ENCODE results near the gene AOC1. TPM values are rescaled to one million over a fixed set of nuclear protein-coding genes. Genes with fewer than 3 reads are reported as not detected.

The AOC1 gene
- total RNA-seq, 2 donors from 2014 or later = 308 to 353 TPM

DNA sequence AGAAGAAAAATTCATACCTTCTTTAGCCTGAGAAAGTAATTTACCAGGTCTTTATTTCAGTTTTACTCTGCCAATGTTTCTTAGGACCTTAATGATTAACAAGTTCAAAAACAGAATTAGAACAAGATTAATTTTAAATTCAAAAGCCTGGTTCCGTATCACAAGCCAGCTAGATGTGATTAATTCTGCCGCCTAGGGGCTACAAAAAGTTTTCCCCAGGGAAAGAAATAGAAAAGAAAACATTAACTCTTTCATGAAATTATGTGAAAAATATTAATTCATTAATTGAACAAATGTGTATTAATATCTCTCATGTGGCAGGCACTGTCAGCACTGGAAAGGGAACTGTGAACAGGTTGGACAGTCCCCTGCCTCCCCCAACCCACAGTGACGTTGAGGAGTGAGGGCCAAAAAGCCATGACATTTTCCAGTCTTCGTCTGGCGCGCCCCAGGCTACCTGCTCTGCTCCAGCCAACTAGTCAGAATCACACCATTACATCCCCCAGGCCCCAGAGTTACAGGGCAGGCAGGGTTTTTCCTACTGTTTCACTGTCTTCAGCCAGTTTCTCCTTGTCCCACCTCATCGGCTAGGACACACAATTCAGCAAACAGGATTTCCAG, 31.6 kb upstream of the AOC1 start:
- intact Hi-C loops (cut with DNase I) = no loop called here
- no peak for DNase-seq
- Histone ChIP-seq H3K9ac (ENCODE audit: low read depth in 2 of 2, low read length in 2 of 2) (no peak overlapping the region), H3K9me3 (no peaks in the 10 kb centered on the region), H3K4me1 (peaks cover 2% of the 10 kb centered on the region), H3K36me3 (no peaks in the 10 kb centered on the region), H3K27me3 (no peaks in the 10 kb centered on the region), H3K4me3 (no peak overlapping the region), H3K27ac (no peak overlapping the region)
- TF ChIP-seq, protein P1, sequence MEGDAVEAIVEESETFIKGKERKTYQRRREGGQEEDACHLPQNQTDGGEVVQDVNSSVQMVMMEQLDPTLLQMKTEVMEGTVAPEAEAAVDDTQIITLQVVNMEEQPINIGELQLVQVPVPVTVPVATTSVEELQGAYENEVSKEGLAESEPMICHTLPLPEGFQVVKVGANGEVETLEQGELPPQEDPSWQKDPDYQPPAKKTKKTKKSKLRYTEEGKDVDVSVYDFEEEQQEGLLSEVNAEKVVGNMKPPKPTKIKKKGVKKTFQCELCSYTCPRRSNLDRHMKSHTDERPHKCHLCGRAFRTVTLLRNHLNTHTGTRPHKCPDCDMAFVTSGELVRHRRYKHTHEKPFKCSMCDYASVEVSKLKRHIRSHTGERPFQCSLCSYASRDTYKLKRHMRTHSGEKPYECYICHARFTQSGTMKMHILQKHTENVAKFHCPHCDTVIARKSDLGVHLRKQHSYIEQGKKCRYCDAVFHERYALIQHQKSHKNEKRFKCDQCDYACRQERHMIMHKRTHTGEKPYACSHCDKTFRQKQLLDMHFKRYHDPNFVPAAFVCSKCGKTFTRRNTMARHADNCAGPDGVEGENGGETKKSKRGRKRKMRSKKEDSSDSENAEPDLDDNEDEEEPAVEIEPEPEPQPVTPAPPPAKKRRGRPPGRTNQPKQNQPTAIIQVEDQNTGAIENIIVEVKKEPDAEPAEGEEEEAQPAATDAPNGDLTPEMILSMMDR (IDR thresholded peaks at IDR 0.05) = no peak

DNA sequence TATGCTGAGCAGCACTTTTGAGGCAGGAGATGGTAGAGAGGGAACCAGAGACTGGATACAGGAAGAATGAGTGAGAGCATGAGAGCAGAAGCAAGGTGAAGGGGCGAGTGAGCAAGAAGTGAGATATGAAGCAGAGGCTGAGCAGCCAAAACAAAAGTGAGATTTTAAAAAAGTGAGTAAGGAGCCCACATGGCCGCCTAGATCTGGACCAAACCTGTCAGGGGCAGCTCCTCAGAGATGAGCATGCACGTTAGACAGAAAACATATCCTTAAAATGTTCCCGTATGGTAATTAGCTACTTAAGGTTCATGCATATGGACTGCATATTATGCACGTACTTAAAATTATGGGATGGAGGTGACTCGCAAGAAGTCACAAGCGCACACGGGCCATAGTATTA, 29.3 kb upstream of the AOC1 start:
- intact Hi-C loops (cut with DNase I) = no loop called here
- Histone ChIP-seq H3K9me3 (no peaks in the 10 kb centered on the region), H3K27ac (no peak overlapping the region), H3K9ac (ENCODE audit: low read depth in 2 of 2, low read length in 2 of 2) (no peak overlapping the region), H3K27me3 (no peaks in the 10 kb centered on the region), H3K36me3 (no peaks in the 10 kb centered on the region), H3K4me3 (no peak overlapping the region), H3K4me1 (peaks cover 3% of the 10 kb centered on the region)
- DNase-seq = no peak
- TF ChIP-seq, protein P1 (IDR thresholded peaks at IDR 0.05) = no peak

DNA sequence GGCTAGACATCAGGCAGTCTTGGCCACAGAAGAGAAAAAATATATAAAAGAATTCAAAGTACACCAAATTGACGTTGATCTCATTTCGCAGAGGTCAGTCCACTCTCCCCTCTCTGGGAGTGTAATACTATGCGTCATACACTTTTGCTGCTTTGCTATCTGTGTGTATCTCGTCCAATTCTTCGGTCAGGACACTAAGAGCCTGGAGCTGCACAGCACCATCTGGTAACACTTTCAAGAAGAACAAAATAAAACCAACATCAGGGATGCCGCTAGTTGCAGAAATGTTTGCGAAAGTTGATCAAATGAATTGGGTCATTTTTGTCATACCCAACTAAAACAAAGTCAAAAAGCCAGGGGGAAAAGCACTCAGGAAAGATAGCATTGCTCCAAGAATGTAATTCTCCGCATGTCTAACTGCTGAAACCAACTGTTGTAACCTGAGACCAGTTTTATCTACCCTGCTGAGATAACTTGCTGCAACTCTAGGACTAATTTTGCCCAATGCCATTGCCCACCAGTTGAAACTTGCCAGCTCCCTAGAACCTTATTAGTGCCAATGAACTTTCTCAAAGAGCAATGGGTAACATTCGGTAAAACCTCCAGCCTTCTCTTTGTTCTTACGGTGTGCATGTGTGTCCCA, 28.7 kb upstream of the AOC1 start:
- intact Hi-C loops (cut with DNase I) = no loop called here
- no peak overlapping the region for H3K4me3 ChIP-seq
- H3K4me1 ChIP-seq = peaks cover 3% of the 10 kb centered on the region
- TF ChIP-seq, protein P1 (IDR thresholded peaks at IDR 0.05) = no peak
- H3K27ac ChIP-seq = no peak overlapping the region
- H3K36me3 ChIP-seq = no peaks in the 10 kb centered on the region
- no peaks in the 10 kb centered on the region for H3K9me3 ChIP-seq
- H3K27me3 ChIP-seq = no peaks in the 10 kb centered on the region
- H3K9ac ChIP-seq (ENCODE audit: low read depth in 2 of 2, low read length in 2 of 2) = no peak overlapping the region
- no peak for DNase-seq

DNA sequence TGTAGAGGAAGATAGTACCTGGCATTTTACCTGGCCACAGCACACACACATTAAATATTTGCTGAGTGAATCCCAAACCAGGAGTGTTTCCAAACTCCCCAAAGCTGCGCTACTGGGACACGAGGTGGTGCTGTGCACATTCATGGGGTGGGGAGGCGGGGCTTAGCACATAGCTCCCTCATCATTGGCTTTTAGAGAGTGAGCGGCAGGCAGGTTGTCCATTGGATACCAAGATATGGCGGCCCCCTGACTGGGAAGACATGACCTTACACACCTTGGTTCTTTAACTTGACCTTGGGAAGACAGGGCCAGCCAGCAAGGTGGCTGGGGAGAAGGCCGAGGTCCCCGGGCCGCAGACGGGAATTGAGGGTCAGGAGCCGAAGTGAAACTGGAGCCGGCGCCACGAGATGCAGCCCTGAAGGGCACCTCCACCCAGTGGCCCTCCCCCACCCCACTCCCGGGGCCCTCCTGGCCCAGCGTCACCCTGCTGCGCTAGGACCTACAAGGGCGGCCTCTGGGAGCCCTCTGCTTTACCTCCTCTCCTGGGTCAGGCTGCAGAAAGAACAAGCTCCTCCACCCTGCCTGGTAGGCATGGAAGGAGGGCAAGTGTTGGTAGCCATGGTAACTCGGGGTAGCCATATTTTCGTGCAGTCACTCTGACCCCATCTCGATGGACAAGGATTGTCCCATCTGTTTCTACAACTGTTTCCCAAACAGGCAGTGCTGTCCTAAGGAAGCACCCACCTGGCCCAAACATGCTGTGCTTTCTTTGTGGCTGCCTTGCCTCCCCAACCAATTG, 27.7 kb upstream of the AOC1 start:
- TF ChIP-seq, protein P1 (IDR thresholded peaks at IDR 0.05) = no peak
- Histone ChIP-seq H3K4me1 (peaks cover 3% of the 10 kb centered on the region), H3K27ac (no peak overlapping the region), H3K9me3 (no peaks in the 10 kb centered on the region), H3K27me3 (no peaks in the 10 kb centered on the region), H3K4me3 (no peak overlapping the region), H3K9ac (ENCODE audit: low read depth in 2 of 2, low read length in 2 of 2) (no peak overlapping the region), H3K36me3 (no peaks in the 10 kb centered on the region)
- DNase-seq = no peak
- intact Hi-C loops (cut with DNase I) = no loop called here

DNA sequence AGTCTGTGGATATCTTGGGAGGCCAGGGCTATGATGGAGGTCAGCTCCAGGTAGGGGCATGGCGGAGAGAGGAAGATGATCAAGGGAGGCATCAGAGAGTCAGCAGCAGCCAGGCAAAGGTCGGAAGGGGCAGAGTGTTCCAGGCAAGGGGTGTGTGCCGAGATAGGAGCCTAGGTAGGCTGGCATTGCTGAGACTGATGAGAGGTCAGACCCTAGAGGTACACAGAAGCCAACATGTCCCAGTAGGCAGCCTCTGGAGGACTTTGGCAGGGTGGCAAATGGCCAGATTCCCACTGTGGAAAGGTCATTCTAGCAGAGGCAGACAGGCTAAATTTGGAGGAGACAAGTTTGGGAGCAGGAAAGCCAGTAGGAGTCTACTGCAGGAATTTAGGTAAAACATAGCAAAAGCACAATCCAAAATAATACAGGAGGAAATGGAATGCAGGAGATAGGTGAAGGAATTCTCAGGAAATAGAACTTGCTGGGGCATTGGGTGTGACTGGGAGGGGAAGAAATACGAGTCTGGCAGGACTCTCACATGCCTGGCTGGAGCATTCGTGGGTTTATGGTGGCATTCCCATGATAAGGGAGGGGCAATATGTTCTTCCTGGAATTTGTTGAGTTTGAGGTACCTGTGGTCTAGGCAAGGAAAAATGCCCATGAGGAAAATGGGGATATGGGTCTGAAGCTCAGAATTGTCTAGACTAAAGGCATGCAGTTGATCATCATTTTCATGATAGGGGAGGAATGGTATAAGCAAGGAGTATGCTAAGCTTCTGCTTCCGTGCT, 26.1 kb upstream of the AOC1 start:
- Histone ChIP-seq H3K9ac (ENCODE audit: low read depth in 2 of 2, low read length in 2 of 2) (peak overlapping the region in 1 of 2 donors; percentile 22), H3K9me3 (no peaks in the 10 kb centered on the region), H3K4me3 (no peak overlapping the region), H3K4me1 (peaks cover 3% of the 10 kb centered on the region), H3K27ac (peak overlapping the region; percentile 79), H3K27me3 (no peaks in the 10 kb centered on the region), H3K36me3 (no peaks in the 10 kb centered on the region)
- intact Hi-C loops (cut with DNase I) = no loop called here
- TF ChIP-seq, protein P1 (IDR thresholded peaks at IDR 0.05) = no peak
- DNase-seq = peak; percentile 84
